Measurements from ENCODE around the gene INPP5D. TPM values are rescaled to one million over a fixed set of nuclear protein-coding genes. Genes with fewer than 3 reads are reported as not detected.

The INPP5D gene
- total RNA-seq, 1 donor = under 0.01 TPM

DNA sequence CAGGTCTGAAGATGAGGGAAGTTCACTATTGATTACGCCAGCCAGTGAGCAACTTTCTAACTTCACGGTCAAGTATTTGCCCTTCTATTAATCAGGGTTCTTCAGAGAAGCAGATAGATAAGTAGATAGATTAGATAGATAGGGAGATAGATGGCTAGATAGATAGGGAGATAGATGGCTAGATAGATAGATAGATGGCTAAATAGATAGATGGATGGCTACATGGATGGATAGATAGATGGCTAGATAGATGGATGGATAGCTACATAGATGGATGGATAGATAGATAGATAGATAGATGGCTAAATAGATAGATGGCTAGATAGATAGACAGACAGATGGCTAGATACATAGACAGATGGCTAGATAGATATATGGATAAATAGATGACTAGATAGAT, 4.8 kb upstream of the INPP5D start:
- Histone ChIP-seq H3K4me2 (ENCODE audit: insufficient read depth, low read length) (no peak overlapping the region), H3K27ac (ENCODE audit: low read depth, low read length) (no peak overlapping the region), H2AFZ (ENCODE audit: low read length) (no peak overlapping the region), H3K9me3 (ENCODE audit: low read depth, low read length) (no peaks in the 10 kb centered on the region), H4K20me1 (ENCODE audit: insufficient read depth, low read length) (no peaks in the 10 kb centered on the region), H3K27me3 (ENCODE audit: insufficient read depth, low read length) (peaks cover 3% of the 10 kb centered on the region), H3K4me3 (ENCODE audit: insufficient read depth, low read length) (no peak overlapping the region), H3K4me1 (ENCODE audit: insufficient read depth, low read length) (peaks cover 7% of the 10 kb centered on the region), H3K79me2 (ENCODE audit: insufficient read depth, low read length) (no peaks in the 10 kb centered on the region), H3K36me3 (ENCODE audit: insufficient read depth, low read length) (no peaks in the 10 kb centered on the region)
- DNase-seq (ENCODE audit: insufficient read length, low spot score, missing footprints) = no peak
- TF ChIP-seq, protein P1, sequence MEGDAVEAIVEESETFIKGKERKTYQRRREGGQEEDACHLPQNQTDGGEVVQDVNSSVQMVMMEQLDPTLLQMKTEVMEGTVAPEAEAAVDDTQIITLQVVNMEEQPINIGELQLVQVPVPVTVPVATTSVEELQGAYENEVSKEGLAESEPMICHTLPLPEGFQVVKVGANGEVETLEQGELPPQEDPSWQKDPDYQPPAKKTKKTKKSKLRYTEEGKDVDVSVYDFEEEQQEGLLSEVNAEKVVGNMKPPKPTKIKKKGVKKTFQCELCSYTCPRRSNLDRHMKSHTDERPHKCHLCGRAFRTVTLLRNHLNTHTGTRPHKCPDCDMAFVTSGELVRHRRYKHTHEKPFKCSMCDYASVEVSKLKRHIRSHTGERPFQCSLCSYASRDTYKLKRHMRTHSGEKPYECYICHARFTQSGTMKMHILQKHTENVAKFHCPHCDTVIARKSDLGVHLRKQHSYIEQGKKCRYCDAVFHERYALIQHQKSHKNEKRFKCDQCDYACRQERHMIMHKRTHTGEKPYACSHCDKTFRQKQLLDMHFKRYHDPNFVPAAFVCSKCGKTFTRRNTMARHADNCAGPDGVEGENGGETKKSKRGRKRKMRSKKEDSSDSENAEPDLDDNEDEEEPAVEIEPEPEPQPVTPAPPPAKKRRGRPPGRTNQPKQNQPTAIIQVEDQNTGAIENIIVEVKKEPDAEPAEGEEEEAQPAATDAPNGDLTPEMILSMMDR (IDR thresholded peaks at IDR 0.05; ENCODE audit: extremely low read depth, low read depth, low read length) = no peak

DNA sequence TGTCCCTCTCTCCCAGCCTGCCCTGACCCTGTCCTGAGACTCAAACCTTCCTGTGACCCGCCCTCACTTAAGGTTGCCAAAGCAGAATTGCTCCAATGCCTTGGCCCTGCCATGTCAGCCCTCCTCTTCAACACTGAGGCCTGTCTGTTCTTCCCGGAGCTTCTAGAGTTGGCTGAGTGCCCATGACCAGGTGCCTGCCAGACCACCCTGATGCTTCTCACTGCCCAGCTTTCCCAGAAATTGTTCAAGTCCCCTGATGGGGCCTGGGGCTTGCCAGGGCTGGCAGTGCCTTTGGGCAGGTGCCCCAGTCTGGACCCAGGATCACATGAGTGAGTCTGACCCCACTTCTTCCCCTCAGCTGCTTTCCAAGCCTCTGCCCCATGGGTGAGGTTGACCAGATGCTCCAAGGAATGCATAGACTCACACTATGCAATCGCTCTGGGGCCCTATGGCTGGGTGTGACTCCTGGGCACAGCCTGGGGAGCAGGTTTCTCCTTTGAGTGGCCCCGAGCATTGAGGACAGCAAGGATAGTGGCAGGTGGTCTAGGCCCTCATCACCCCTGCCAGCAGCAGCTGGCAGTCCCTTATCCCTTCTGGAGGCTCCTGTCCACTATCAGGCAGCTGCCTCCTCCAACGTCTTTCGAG, 3.1 kb upstream of the INPP5D start:
- Histone ChIP-seq H3K4me2 (ENCODE audit: insufficient read depth, low read length) (no peak overlapping the region), H3K36me3 (ENCODE audit: insufficient read depth, low read length) (no peaks in the 10 kb centered on the region), H3K27ac (ENCODE audit: low read depth, low read length) (no peak overlapping the region), H2AFZ (ENCODE audit: low read length) (no peak overlapping the region), H4K20me1 (ENCODE audit: insufficient read depth, low read length) (no peaks in the 10 kb centered on the region), H3K79me2 (ENCODE audit: insufficient read depth, low read length) (no peaks in the 10 kb centered on the region), H3K4me3 (ENCODE audit: insufficient read depth, low read length) (no peak overlapping the region), H3K9me3 (ENCODE audit: low read depth, low read length) (no peaks in the 10 kb centered on the region), H3K27me3 (ENCODE audit: insufficient read depth, low read length) (peaks cover 3% of the 10 kb centered on the region), H3K4me1 (ENCODE audit: insufficient read depth, low read length) (peaks cover 4% of the 10 kb centered on the region)
- TF ChIP-seq, protein P1 (IDR thresholded peaks at IDR 0.05; ENCODE audit: extremely low read depth, low read depth, low read length) = no peak
- peak; percentile 72 for DNase-seq (ENCODE audit: insufficient read length, low spot score, missing footprints)

DNA sequence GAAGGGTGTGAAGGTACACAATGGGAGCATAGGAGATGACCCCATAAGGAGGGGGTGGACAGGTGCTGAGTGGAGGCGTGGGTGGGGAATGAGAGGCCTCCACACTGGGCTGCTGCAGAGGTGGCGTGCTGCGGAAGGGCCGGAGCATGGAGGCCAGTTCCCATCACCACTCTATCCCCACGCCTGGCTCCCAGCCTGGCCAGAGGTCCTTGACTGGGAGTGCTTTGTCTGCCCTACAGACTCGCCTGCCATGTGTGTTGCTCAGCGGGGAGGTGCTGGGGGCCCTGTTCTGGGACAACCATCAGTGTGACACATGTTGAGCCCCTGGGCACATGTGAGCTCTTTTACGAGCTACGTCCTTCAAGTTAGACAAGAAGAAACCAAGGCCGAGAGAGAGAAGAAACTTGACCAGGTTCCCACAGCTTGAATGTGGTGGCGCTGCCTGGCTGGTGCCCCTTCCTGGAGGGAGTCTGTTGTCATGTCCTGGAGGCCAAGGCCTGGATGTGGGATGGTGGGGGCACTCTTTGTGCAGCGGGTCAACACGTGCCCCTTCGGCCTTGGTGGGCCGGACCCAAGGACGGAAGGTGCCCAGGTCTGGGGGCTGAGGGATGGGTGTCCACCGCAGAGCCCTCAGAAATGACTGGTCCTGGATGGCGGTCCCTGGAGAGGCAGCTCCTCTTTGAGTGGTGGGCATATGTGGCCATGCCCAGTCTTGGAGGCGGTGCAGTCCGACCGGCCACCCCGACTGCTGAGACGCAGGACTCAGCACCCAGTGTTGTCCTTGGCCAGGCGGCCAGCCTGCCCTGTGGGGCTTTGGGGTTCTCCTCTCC, 1.2 kb upstream of the INPP5D start:
- H3K79me2 ChIP-seq (ENCODE audit: insufficient read depth, low read length) = no peaks in the 10 kb centered on the region
- no peak overlapping the region for H3K4me2 ChIP-seq (ENCODE audit: insufficient read depth, low read length)
- H3K27me3 ChIP-seq (ENCODE audit: insufficient read depth, low read length) = peaks cover 3% of the 10 kb centered on the region
- no peak overlapping the region for H2AFZ ChIP-seq (ENCODE audit: low read length)
- H3K27ac ChIP-seq (ENCODE audit: low read depth, low read length) = no peak overlapping the region
- no peaks in the 10 kb centered on the region for H3K36me3 ChIP-seq (ENCODE audit: insufficient read depth, low read length)
- TF ChIP-seq, protein P1 (IDR thresholded peaks at IDR 0.05; ENCODE audit: extremely low read depth, low read depth, low read length) = no peak
- H3K4me3 ChIP-seq (ENCODE audit: insufficient read depth, low read length) = no peak overlapping the region
- H3K9me3 ChIP-seq (ENCODE audit: low read depth, low read length) = no peaks in the 10 kb centered on the region
- DNase-seq (ENCODE audit: insufficient read length, low spot score, missing footprints) = no peak
- peaks cover 4% of the 10 kb centered on the region for H3K4me1 ChIP-seq (ENCODE audit: insufficient read depth, low read length)
- H4K20me1 ChIP-seq (ENCODE audit: insufficient read depth, low read length) = no peaks in the 10 kb centered on the region

DNA sequence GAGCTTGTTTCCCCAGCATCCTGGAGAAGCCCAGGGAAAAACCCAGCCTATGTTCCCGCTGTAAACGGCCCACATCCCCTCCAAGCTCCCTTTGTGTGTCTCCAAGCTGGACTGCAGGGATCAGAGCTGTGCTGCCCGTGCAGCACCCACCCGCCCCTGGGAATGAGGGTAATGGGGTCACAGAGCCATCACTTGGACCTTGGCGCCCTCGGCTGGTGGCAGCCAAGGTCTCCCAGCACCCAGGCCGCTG, 670 bp upstream of the INPP5D start:
- TF ChIP-seq, protein P1 (IDR thresholded peaks at IDR 0.05; ENCODE audit: extremely low read depth, low read depth, low read length) = no peak
- Histone ChIP-seq H3K4me3 (ENCODE audit: insufficient read depth, low read length) (no peak overlapping the region), H3K36me3 (ENCODE audit: insufficient read depth, low read length) (no peaks in the 10 kb centered on the region), H3K4me1 (ENCODE audit: insufficient read depth, low read length) (peaks cover 2% of the 10 kb centered on the region), H3K27ac (ENCODE audit: low read depth, low read length) (no peak overlapping the region), H2AFZ (ENCODE audit: low read length) (no peak overlapping the region), H3K4me2 (ENCODE audit: insufficient read depth, low read length) (no peak overlapping the region), H3K79me2 (ENCODE audit: insufficient read depth, low read length) (no peaks in the 10 kb centered on the region), H3K27me3 (ENCODE audit: insufficient read depth, low read length) (peaks cover under 1% of the 10 kb centered on the region), H3K9me3 (ENCODE audit: low read depth, low read length) (no peaks in the 10 kb centered on the region), H4K20me1 (ENCODE audit: insufficient read depth, low read length) (no peaks in the 10 kb centered on the region)
- no peak for DNase-seq (ENCODE audit: insufficient read length, low spot score, missing footprints)
